UCSD-AML1 (cell line): ENCODE data around the gene HGF.

Experiments used
- DNase-seq: peaks from one replicate; lab custom pipeline; 2025; ENCODE audit not compliant: unreplicated experiment; lab: John Stamatoyannopoulos, UW

HGF gene

DNA sequence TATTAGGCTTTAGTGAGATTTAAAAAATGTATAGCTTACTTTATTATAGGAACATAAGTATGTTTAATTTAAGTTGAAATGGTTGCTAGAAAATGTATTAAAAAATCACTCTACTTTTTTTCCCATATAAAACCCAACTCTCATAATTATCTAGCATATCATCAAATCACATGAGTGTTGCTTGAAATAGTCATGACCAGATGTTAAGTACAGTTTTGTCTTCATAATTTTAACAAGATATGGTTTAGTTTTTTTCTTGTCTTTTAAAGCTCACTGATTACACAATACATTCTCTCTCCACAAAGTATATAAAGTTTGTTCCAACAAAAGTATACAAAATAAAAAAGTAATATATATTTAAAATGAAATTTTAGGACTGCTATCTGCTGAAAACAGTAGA lies 82.8 kb downstream of the HGF start:
- DNase-seq: no peak

DNA sequence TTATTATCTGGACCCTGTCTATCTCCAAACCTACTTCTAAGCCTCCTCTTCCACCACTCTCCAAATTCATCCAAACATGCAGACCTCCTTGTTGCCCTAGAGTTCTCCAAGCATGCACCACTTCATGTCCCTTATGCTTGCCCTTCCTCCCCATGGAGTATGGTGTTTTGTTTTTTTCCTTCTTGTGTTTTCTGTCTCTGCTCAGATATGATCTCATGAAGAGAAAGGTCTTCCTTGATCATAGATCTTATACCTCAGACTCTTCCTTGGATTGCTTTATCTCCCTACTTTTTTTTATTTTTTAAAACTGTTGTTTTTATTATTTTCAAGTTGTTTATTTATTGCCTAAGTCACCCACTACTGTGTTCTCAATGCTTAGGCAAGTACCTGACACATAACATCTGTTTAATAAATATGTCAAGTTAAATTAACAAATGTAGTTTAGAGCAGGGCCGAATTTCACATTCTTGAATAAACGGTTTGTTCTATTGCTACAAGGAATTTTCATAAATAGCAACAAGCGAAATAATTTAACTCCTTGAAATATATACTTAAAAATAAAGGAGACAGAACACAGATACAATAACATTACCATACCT lies 84.5 kb downstream of the HGF start:
- no peak for DNase-seq

DNA sequence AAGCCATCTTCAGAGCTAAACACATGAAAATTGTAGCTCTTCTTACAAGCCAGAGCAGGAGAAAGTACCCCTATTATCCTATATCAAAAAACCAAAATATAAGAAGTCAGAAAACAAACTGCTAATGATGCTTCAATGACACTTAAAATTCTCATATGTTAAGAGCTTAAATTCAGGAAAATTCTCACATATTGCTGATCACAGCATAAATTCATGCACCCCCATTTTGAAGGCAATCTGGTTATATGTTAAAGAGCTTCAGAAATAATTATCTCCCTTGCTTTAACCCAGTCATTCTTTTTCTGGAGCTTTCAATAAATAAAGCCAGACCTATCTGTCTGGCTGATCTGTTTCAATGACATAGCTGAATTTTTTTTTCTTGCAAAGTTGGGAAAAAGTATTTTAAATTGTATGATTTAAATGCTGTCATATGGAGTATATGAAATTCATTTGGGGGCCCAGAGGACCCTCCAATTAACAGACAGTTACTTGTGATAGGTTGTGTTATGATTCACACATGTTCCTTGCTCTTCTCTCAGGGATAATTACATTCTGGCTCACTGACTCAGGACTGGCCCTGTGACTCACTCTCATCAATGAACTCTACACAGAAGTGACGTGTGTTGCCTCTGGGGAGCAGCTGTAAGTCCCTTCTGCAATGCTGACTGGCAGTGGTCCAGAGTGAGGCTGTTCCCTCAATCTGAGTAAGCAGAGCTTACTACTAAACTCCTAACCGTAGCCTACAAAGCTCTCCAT lies 85.2 kb downstream of the HGF start:
- no peak for DNase-seq

DNA sequence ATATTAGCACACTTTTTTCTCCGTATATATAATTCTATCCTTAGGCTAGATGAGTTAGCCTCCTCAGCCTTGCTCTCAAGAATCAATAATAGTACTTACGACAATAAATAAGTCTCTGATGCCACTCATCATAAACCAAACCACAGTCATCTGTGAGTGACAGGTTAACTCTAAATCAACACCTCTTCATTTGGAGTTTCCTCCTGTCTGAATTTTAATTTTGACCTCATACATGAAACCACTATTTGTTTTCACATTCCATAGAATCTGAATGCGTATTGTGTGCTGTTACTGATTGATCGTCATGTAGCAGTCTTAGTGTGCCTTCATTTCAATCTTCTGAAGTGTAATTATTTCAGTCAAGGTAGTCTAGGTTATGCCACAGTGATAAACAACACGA lies 85.8 kb downstream of the HGF start:
- DNase-seq: no peak

DNA sequence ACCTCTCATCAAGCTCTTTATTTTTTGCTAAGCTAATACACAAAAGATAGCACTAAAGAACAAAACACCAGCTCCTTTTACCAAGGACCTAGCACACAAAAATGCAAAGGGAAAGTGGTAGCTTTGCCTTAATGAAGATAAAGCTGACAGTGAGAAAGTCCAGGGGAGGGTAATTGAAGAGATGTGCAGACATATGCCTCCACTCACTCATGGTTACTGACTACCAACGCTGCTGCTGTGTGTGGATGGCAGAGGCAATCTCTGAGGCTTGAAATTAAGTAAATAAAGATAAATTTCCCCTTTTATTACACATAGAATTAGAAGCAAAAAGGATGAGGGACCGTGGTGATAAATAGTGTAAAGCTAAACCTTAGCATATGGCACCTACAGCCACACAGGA lies 87.0 kb downstream of the HGF start:
- no peak for DNase-seq

DNA sequence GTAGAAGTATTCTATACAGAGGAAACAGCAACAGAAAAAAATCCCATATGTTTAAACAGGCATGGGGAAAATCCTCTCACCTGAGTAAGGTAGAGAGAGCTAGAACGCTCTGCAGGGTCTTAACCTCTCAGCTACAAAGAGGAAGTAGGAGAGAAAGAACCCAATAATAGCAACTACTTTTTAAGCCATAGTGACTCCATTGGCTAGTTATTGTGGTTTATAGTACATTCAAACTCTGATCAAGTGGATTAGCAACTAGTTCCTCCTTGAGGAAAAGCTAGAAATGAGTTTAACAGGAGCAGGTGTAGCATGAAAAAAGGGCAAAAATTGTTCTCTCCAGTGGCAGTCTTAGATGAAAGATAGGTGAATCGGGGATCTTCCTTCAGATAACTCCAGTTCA lies 89.7 kb downstream of the HGF start:
- DNase-seq: no peak

DNA sequence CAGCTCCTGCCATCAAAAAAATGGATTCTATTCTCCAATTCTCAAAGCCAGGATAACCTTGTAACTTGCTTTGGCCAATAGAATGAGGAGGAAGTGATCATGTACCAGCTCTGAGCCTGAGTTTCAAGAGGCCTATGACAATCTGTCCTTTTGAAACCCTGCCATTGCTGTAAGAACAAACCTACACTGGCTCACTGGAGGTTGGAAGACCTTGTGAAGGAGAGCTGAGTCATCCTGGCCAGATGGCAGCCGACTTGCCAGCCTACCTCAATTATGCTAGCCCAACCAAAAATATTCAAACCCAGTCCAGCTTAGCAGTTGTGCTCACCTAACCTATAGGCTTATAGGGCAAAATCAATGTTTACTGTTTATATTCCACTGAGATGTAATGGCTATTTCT lies 93.0 kb downstream of the HGF start:
- DNase-seq: no peak

DNA sequence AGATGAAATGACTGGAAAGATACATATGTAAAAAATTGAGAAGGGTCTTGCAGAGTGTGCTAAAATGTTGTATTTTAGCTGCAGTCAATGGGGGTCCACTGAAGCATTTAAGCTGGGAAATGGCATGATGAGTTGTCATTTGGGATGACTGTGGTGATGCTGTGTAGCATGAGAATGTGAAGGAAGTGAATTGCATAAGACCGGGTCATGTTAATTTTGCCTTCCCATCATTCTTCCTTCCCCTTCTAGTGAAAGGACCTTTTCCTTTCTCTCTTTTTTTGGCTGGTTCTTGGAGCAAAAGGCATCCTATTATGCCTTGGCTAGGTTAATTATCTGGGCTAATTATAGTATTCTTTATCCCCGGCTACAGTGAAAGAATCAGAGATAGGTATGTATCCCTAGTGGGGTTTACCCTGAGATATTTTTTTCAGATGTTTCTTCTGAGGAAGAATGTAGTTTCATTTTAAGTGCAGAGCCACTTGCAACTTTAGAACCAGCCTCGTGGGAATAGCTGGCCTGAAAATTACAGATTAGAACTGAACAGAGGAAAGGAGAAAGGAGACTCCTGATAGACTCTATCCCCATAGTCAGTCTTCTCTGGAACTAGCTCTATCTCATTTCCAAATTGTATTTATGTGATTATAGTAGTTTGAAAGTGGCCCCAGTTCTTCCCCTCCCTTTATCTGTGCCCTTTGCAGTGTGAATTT lies 93.6 kb downstream of the HGF start:
- no peak for DNase-seq

DNA sequence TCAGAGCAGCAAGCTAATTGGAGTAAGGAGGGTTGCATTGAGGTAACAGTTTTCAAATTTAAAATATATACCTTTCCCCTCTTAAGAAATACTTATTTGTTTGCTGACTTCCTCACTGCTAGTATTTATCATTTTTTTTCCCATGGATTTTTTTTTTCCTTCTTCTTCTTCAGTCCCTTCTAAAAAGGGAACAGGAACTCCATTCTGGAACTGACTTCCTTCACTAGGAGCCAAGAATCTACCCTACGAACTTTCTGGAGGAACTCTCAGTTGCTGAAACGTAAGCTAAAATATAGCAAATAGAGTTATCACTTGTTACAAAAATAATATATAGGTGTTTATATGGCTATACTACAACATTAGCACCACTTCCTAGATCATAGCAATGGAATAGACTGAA lies 95.4 kb downstream of the HGF start:
- DNase-seq: no peak

DNA sequence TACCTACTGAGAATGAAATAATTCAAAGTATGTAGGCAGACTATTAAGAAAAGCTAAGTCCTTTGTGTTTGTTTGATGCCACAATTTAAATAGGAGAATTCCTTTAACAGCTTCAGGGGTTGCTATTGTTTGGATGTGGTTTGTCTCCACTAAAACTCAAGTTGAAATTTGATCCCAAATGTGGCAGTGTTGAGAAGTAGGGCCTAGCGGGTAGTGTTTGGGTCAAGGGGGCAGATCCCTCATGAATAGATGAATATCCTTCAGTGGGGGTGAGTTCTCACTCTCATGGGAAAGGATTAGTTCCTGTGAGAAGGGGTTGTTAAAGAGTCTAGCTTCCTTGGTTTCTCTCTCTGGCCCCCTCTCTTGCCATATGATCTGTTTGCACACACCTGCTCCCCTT lies 97.0 kb downstream of the HGF start:
- no peak for DNase-seq

DNA sequence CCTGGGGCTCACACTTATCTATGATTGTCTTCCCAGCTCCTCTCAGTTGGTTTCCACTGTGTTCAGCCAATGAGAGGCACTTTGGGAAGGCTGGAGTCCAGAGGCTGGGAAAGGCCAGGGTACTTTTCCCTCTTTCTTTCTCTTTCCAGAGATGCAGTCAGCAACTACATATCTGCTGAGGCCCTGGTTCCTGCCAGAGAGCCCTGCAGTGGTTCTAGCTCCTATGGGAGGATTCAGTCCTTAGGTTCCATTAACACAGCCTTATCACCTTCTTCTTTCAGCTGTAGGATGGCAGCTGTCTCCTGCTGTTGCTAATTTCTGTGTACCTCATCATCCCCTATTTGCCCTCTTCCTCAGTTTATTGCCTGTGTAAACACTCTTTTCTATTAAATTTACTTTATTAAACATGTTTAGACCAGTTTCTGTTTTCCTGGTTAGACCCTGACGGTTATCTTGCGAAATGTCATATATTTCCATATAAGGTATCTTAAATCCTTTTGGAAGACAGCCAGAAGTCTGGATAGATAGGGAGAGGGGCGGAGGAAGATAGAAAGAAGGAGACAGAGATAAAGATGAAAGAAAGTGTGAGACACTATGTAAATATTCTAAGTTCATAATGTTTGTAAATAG lies 100.3 kb downstream of the HGF start:
- DNase-seq: no peak

DNA sequence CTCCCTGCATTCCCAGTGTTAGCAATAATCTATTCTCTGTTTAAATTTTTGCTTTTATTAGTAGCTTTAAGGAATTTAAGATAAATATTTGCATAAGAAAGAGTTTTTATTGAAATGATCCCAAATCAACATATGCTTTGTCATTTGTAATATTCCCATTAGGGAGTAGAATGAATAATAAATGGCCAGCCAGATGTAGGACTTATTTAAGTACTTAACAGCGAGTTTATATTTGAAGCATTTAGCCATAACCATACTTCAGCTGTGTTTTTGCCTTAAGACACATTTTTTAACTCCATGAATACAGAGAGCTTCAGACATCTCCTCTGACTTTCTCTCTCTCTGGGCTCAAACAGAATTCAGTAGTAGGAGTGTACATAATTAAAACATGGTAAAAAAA lies 103.6 kb downstream of the HGF start:
- no peak for DNase-seq

DNA sequence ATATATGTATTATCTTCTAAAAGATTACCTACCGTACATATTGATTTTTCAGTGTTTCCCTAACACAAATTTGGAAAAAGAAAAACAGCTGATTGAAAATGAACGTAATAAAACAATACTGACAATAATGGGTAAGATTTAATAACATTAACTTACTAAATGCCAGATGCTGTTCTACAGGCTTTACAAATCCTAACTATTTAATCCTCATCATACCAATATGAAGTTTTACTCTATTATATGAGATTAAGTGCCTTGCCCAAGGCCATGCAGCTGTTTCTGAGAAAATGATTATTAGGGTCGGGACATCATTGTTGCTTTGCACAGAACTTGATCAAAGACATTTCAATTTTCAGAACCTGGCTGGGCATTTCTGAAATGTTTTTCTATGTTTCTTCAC lies 104.6 kb downstream of the HGF start:
- DNase-seq: no peak

DNA sequence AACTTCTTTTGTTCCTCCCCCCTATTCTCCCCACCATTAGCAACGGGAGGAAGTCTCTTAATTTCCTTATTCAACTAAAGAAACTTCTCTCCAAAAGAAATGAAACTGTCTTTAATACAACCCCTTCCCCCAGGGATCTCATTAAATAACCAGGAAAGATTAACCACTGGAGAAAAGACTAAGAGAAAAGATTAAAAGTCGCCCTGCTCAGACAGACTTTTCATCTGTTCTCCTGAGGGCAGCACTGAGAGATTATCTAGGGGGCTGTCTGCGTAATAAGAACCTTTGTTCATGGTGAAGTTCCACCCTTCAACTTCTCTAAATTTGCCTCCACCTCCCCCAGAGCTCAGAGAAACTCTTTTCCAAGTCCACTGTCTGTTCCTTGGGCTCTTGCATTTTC lies 105.5 kb downstream of the HGF start:
- DNase-seq: no peak

DNA sequence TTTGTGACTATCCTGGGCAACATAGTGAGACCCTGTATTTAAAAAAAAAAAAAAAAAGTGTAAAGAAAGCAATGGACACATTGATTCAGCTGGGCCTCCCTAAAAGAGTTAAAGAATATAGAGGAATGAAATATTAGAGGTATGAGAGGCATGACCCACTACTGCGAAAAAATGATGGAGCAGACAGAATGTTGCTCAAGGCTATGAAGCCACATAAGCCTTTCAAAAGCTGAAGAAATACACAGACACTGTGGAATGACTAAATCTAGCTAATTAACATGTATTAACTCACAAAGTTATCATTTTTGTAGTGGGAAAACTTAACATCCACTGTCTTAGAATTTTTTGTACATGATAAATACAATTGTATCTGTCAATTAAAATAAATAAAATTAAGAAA lies 107.3 kb downstream of the HGF start:
- DNase-seq: no peak

DNA sequence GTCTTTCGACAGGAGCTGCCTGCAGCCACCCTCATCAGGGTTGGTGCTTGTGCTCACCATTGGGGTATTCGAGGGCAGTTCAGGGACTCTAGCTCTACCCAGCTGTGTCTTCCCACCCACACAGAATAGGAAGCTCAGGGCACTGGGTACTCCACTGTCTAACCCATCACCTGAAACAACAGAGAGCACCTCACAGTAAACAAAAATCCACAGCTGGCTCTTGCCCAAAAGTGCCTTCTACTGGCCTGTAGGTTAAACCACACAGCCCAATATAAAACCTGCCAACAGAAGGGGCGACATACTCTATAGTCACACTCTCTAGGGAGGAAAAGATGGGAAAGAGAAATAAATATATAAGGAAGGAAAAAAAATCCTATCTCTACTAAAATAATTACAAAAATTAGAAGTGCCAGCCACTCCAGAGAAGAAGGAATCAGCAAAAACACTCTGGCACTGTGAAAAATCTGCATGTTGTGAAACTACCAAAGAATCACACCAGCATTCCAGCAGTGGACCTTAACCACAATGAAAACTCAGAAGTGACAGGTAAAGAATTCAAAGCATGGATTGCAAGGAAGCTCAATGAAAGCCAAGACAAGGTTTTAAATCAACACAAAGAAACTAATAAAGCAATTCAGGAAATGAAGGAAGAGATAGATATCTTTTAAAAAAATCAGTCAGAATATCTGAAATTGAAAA lies 110.0 kb downstream of the HGF start:
- DNase-seq: no peak

DNA sequence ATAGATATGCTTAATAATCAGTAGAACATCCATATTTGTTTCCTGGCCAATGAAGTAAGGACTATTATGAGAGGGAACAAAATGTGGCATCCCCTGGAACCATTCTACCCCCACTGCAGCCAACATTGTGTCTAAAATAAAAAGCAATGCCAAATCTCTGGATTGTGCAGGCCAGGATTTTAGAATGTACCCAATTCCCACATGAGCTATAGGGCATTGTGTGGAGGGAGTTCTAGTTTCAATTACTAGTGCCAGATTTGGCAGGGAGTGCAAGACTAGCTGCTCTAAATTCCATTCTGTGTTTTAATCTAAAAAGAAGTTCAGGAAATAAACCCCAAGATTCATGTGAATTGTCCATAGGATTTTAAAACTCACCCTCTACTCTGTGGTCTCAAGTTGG lies 112.3 kb downstream of the HGF start:
- DNase-seq: no peak

DNA sequence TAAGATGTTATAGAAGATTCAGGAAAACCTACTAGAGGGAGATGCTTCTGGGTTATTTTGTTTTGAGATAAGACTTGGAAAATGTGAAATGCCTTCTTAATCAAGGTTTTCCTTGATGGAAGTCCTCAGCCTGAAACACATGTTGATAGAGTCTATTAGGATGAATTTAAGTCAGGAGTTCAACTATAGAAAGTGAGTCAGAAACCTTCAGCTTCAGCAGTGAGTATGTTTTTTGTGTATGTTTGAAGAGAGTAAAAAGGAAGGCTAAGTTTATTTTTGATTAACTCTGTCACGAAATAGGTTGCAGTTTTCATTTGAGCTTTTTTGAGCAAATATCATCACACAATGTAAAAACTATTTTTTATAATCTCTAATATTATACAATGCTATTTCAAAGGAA lies 114.6 kb downstream of the HGF start:
- no peak for DNase-seq

DNA sequence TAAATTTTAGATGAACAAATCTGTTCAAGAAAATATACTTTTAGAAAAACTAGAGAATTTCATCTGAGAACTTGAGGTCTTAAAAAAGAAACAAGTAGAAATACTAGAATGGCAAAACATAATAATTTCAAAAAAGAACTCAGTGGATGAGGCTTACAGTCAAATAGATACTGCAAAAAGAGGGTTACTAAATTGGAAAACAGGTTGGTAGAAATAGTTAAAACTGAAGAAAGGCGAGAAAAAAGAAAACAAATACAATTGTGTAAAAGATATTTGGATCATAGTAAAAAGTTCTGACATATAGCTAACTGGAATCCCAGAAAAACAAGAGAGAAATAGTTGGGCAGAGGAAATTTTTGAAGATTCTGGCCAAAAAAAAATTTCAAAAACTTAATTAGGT lies 117.6 kb downstream of the HGF start:
- no peak for DNase-seq
